Upper lobe of left lung (tissue), 6 donors: ENCODE data around the gene LRRC15. TPM values are rescaled to one million over a fixed set of nuclear protein-coding genes. Genes with fewer than 3 reads are reported as not detected.

Experiments
- ATAC-seq, 2 donors: fragments of 200-7000 bp; cut with Tn5 transposase; one replicate each; pipeline ENCODE4 v1.9.1; 2022; ENCODE audit warnings: mild to moderate bottlenecking in 2 of 2, moderate library complexity in 2 of 2; ENCODE audit not compliant: low FRiP score in 2 of 2
- DNase-seq, 2 donors: peaks; one replicate each; pipeline ENCODE4 v3.0.0-alpha.2; 2019 to 2020
- H3K27ac ChIP-seq, 4 donors: fragments of 200-600 bp; sonication (generic); one replicate each; pipeline ENCODE4 v1.5.1; 2016 to 2019
- H3K27me3 ChIP-seq, 4 donors: fragments of 200-600 bp; sonication (generic); one replicate each; pipeline ENCODE4 v1.5.1; 2017 to 2019
- H3K36me3 ChIP-seq, 4 donors: fragments of 200-600 bp; sonication (generic); one replicate each; pipeline ENCODE4 v1.5.1; 2016 to 2019
- H3K4me1 ChIP-seq, 4 donors: fragments of 200-600 bp; sonication (generic); one replicate each; pipeline ENCODE4 v1.5.1; 2018 to 2019
- H3K4me3 ChIP-seq, 4 donors: fragments of 200-600 bp; sonication (generic); one replicate each; pipeline ENCODE4 v1.5.1; 2017 to 2019; ENCODE audit warnings: mild to moderate bottlenecking in 2 of 4, moderate library complexity in 1 of 4
- H3K9me3 ChIP-seq, 4 donors: fragments of 200-600 bp; sonication (generic); one replicate each; pipeline ENCODE4 v1.5.1; 2018 to 2019
- EP300 ChIP-seq, 4 donors: sonication (generic); formaldehyde crosslinking; IDR thresholded peaks; one replicate each; pipeline ENCODE4 v1.5.1; 2017; ENCODE audit warnings: antibody characterized with exemption in 4 of 4, control low read depth in 2 of 4
- POLR2A ChIP-seq, 4 donors: fragments of 450-650 bp; IDR thresholded peaks; one replicate each; pipeline ENCODE4 v1.5.1; 2016 to 2017; ENCODE audit warnings: antibody characterized with exemption in 4 of 4, mild to moderate bottlenecking in 2 of 4
- POLR2AphosphoS5 ChIP-seq, 2 donors: sonication (generic); formaldehyde crosslinking; IDR thresholded peaks; one replicate each; pipeline ENCODE4 v1.5.1; 2017; ENCODE audit warnings: antibody characterized with exemption in 2 of 2
- WGBS, 2 donors: methylation state at CpG; one replicate each; pipeline ENCODE4 v1.1.5; 2017 to 2018; 5-methylcytosine and 5-hydroxymethylcytosine counted together
- total RNA-seq, 6 donors: library from RNA; depleted of rRNA in 4 of 6; stranded (reverse); fragments of >200 nt in 4 of 6; gene quantifications; one replicate each; pipeline versions ENCODE4 v1.1.0 to v1.2.1, GENCODE V29; 2016 to 2021
- TF ChIP-seq, protein P1 (sequence below), 6 experiments: fragments of 450-650 bp in 4 of 6; fragments of 200-600 bp in 2 of 6; sonication (generic) in 2 of 6; IDR thresholded peaks; one replicate each; pipeline ENCODE4 v1.5.1; 2016 to 2019; ENCODE audit warnings: antibody characterized with exemption in 6 of 6
- donor health status: DM: no; HTN: no; CAD: no; lungs with moderate emphysema.
- donor health status: DM: no; HTN: yes; CAD: no; lungs with severe emphysema.

Gene LRRC15
- total RNA-seq, 6 donors from 2014 or later: 0.15 to 1.1 (median 1.0) TPM; not detected in 3

GRCh38 chr3:194404365-194405140 is 35.0 kb upstream of the LRRC15 start:
- 45 to 48% methylated on average over 10 of the region's 10 CpGs for WGBS, 2 donors
- Histone ChIP-seq H3K4me1 (peaks cover 0 to 5% (median 0%) of the 10 kb centered on the region in 4 donors), H3K36me3 (peaks cover 0 to 24% (median 3%) of the 10 kb centered on the region in 4 donors), H3K4me3 (no peak overlapping the region), H3K9me3 (no peaks in the 10 kb centered on the region), H3K27ac (no peak overlapping the region), H3K27me3 (no peaks in the 10 kb centered on the region)
- no peak for DNase-seq
- ATAC-seq: peak in 1 of 2 donors; percentile 58
- no peak for TF ChIP-seq POLR2AphosphoS5 (IDR thresholded peaks at IDR 0.05)
- TF ChIP-seq, protein P1, sequence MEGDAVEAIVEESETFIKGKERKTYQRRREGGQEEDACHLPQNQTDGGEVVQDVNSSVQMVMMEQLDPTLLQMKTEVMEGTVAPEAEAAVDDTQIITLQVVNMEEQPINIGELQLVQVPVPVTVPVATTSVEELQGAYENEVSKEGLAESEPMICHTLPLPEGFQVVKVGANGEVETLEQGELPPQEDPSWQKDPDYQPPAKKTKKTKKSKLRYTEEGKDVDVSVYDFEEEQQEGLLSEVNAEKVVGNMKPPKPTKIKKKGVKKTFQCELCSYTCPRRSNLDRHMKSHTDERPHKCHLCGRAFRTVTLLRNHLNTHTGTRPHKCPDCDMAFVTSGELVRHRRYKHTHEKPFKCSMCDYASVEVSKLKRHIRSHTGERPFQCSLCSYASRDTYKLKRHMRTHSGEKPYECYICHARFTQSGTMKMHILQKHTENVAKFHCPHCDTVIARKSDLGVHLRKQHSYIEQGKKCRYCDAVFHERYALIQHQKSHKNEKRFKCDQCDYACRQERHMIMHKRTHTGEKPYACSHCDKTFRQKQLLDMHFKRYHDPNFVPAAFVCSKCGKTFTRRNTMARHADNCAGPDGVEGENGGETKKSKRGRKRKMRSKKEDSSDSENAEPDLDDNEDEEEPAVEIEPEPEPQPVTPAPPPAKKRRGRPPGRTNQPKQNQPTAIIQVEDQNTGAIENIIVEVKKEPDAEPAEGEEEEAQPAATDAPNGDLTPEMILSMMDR (IDR thresholded peaks at IDR 0.05): peak; percentile 17 to 59 (median 52)

- peaks cover 0 to 9% (median 0%) of the 10 kb centered on the region in 4 donors for H3K36me3 ChIP-seq
- DNase-seq: no peak
- TF ChIP-seq, protein P1 (IDR thresholded peaks at IDR 0.05): no peak
- no peak for TF ChIP-seq POLR2AphosphoS5 (IDR thresholded peaks at IDR 0.05)
- TF ChIP-seq EP300 (IDR thresholded peaks at IDR 0.05): no peak
- no peak for TF ChIP-seq POLR2A (IDR thresholded peaks at IDR 0.05)
- no peaks in the 10 kb centered on the region for H3K9me3 ChIP-seq
- peaks cover 0 to 16% (median 4%) of the 10 kb centered on the region in 4 donors for H3K27me3 ChIP-seq
- H3K4me3 ChIP-seq: no peak overlapping the region
- WGBS, 2 donors: 88 to 89% methylated on average over 5 to 8 of the region's 8 CpGs
- H3K4me1 ChIP-seq: peaks cover 13 to 25% (median 16%) of the 10 kb centered on the region in 4 donors
- H3K27ac ChIP-seq: no peak overlapping the region
- ATAC-seq: peak in 1 of 2 donors; percentile 31
These were observed 32.4 kb upstream of the LRRC15 start for GRCh38 chr3:194401868-194402329.

DNA sequence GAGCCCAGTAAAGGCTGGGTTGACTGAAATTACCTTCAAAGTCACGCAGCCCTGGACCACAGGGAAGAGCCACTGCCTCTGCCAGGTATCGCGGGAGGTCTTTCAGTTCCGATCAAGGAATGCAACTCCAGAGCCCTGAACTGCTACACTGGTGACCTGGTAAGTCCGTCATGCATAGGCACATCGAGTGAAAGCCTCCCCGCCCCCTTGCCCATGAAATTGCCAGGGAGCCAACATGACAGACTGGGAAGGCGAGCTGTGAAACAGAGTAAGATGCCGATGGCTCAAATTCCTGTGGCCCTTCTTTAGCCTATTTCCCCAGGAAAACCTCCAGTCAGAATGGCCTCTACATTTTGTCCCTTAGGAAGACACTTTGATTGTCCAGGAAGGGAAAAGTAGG is 31.8 kb upstream of the LRRC15 start:
- no peak overlapping the region for H3K27ac ChIP-seq
- no peak overlapping the region for H3K4me3 ChIP-seq
- peaks cover 0 to 18% (median 4%) of the 10 kb centered on the region in 4 donors for H3K27me3 ChIP-seq
- H3K9me3 ChIP-seq: no peaks in the 10 kb centered on the region
- ATAC-seq (no peak), DNase-seq (no peak)
- peaks cover 0 to 9% (median 0%) of the 10 kb centered on the region in 4 donors for H3K36me3 ChIP-seq
- 91 to 98% methylated on average over 6 to 9 of the region's 9 CpGs for WGBS, 2 donors
- H3K4me1 ChIP-seq: peaks cover 17 to 30% (median 20%) of the 10 kb centered on the region in 4 donors
- TF ChIP-seq POLR2A (IDR thresholded peaks at IDR 0.05) (no peak), POLR2AphosphoS5 (IDR thresholded peaks at IDR 0.05) (no peak), EP300 (IDR thresholded peaks at IDR 0.05) (no peak)
- TF ChIP-seq, protein P1 (IDR thresholded peaks at IDR 0.05): no peak

DNA sequence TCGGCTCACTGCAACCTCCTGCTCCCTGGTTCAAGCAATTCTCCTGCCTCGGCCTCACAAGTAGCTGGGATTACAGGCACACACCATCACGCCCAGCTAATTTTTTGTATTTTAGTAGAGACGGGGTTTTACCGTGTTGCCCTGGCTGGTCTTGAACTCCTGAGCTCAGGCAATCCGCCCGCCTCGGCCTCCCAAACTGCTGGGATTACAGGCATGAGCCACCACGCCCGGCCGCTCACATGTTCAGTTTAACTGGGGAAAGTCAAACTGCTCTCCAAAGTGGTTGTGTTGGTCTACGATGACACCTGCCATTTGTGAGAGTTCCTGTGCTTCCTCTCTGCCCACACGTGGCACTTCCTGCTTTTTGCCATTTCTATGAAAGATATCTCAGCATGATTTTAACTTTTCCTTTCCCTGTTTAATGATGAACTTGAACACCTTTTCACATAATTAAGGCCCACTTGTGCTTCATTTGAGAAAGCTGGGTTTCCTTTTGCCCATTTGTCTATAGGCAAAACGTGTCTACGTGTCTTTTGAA is 30.4 kb upstream of the LRRC15 start:
- ATAC-seq (no peak), DNase-seq (peak in 1 of 2 donors; percentile 41)
- Histone ChIP-seq H3K4me3 (no peak overlapping the region), H3K36me3 (no peaks in the 10 kb centered on the region), H3K4me1 (peaks cover 17 to 34% (median 21%) of the 10 kb centered on the region in 4 donors), H3K9me3 (no peaks in the 10 kb centered on the region), H3K27me3 (peaks cover 0 to 18% (median 4%) of the 10 kb centered on the region in 4 donors), H3K27ac (no peak overlapping the region)
- no peak for TF ChIP-seq POLR2AphosphoS5 (IDR thresholded peaks at IDR 0.05)
- TF ChIP-seq, protein P1 (IDR thresholded peaks at IDR 0.05): no peak
- 87 to 88% methylated on average over 14 to 15 of the region's 15 CpGs for WGBS, 2 donors
